DOHH2 (cell line): ENCODE measurements around the gene SOX5.

Experiments
- CTCF ChIP-seq: fragments of 200-600 bp; sonication (generic); IDR thresholded peaks from one replicate; pipeline ENCODE4 v1.5.1; 2014; ENCODE audit warnings: antibody characterized with exemption, mild to moderate bottlenecking, low read depth, low read length; ENCODE audit not compliant: poor library complexity, severe bottlenecking
- EZH2phosphoT487 ChIP-seq: fragments of 200-600 bp; sonication (generic); IDR thresholded peaks from 2 replicates; pipeline ENCODE4 v1.6.1; 2017; ENCODE audit warnings: borderline replicate concordance, mild to moderate bottlenecking, antibody characterized with exemption, low read length, moderate library complexity, mixed read lengths

DNA sequence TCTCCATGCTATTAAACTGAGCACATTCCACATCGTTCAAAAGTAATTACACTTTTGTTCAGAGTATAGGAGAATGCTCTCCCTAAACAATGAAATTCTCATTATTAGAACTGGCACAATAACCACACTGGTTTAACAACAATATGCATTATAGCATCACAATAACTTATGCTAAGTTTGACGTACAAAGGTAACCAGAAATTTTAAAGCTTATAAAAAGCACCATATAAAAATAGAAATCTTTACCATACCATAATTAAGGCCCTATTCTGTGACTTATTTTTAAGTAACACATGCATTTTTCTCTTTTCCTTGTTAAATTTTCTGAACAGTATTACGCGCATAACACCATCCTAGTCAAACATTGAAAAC is 60.4 kb downstream of the SOX5 start:
- TF ChIP-seq CTCF (no peak), EZH2phosphoT487 (no peak)
